GM12878 (cell line): Measurements from ENCODE around the gene NSD2. TPM values are rescaled to one million over a fixed set of nuclear protein-coding genes. Genes with fewer than 3 reads are reported as not detected.

Source experiments
- ATAC-seq: fragments of 200-7000 bp; cut with Tn5 transposase; 3 replicates; pipeline ENCODE4 v1.9.1; 2020; ENCODE audit warnings: mild to moderate bottlenecking, moderate library complexity
- BruUV-seq: library from RNA; stranded (reverse); fragments of 400-500 nt; replicated peaks from 2 replicates; lab custom pipeline; 2021; lab: Mats Ljungman, UMichigan
- CTCF ChIA-PET: fragments of 300-600 bp; sonication (Branson Sonifier 250); formaldehyde crosslinking; extraction: SDS; loops from one replicate; lab custom pipeline; 2021; ENCODE audit warnings: inconsistent platforms; lab: Yijun Ruan, JAX
- POLR2A ChIA-PET: fragments of 350-600 bp; formaldehyde crosslinking; extraction: SDS; loops from one replicate; lab custom pipeline; 2021; ENCODE audit warnings: inconsistent platforms; lab: Charles Lee
- RAD21 ChIA-PET: fragments of 300-600 bp; sonication (Branson Sonifier 250); formaldehyde crosslinking; loops from one replicate; lab custom pipeline; 2023; ENCODE audit warnings: antibody characterized with exemption; ENCODE audit not compliant: unreplicated experiment; lab: Charles Lee
- SMC1A ChIA-PET: fragments of 300-600 bp; sonication (Branson Sonifier 250); formaldehyde crosslinking; loops from one replicate; lab custom pipeline; 2023; ENCODE audit not compliant: unreplicated experiment, uncharacterized antibody; lab: Charles Lee
- DNase-seq: peaks from one replicate; pipeline ENCODE4 v3.0.0-alpha.2; 2011; ENCODE audit warnings: low read depth, low spot score
- FAIRE-seq: peaks from 3 replicates; lab custom pipeline; 2011; peaks lifted over from hg19 to GRCh38; lab: Jason Lieb, UNC
- H2AFZ ChIP-seq: 2 replicates; pipeline ENCODE4 v1.6.0; 2011; ENCODE audit warnings: low read depth, low read length, control low read depth; ENCODE audit not compliant: control insufficient read depth
- H3K27ac ChIP-seq: 2 replicates; pipeline ENCODE4 v1.5.1; 2011; ENCODE audit warnings: control low read depth; ENCODE audit not compliant: control insufficient read depth, insufficient read depth
- H3K27me3 ChIP-seq, 2 experiments: replicated peaks in 1 of 2; 2 replicates each; pipeline versions ENCODE4 v1.6.0 to v1.6.1; 2011; ENCODE audit warnings: low read length in 1 of 2; ENCODE audit not compliant: control insufficient read depth in 2 of 2, insufficient read depth in 2 of 2
- H3K36me3 ChIP-seq, 2 experiments: 2 replicates each; pipeline ENCODE4 v1.5.1; 2011; ENCODE audit warnings: low read length in 1 of 2; ENCODE audit not compliant: control insufficient read depth in 2 of 2, insufficient read depth in 2 of 2
- H3K4me1 ChIP-seq: 2 replicates; pipeline ENCODE4 v1.6.1; 2011; ENCODE audit warnings: mild to moderate bottlenecking, low read length, moderate library complexity, mixed read lengths; ENCODE audit not compliant: control insufficient read depth, insufficient read depth
- H3K4me2 ChIP-seq: 2 replicates; pipeline ENCODE4 v1.6.0; 2011; ENCODE audit warnings: control low read depth; ENCODE audit not compliant: control insufficient read depth, insufficient read depth
- H3K4me3 ChIP-seq: fragments of 200-600 bp; sonication (generic); 2 replicates; pipeline ENCODE4 v1.5.1; 2016
- H3K79me2 ChIP-seq: 2 replicates; pipeline ENCODE4 v1.6.0; 2011; ENCODE audit warnings: low read length; ENCODE audit not compliant: control insufficient read depth, insufficient read depth
- H3K9ac ChIP-seq: 2 replicates; pipeline ENCODE4 v1.8.0; 2011; ENCODE audit warnings: low read length, control low read depth, mixed read lengths; ENCODE audit not compliant: control insufficient read depth, insufficient read depth
- H3K9me3 ChIP-seq: replicated peaks from 3 replicates; pipeline ENCODE4 v1.5.1; 2011; ENCODE audit warnings: mild to moderate bottlenecking, low read length; ENCODE audit not compliant: control insufficient read depth, insufficient read depth
- H4K20me1 ChIP-seq: 2 replicates; pipeline ENCODE4 v1.6.0; 2011; ENCODE audit not compliant: control insufficient read depth, insufficient read depth
- CBFB ChIP-seq: IDR thresholded peaks from 2 replicates; pipeline ENCODE4 v1.6.1; 2016; ENCODE audit warnings: antibody characterized with exemption, low read depth
- CEBPB ChIP-seq, 2 experiments: fragments of 150-350 bp in 1 of 2; IDR thresholded peaks; 2 replicates each; pipeline ENCODE4 v1.6.1; 2012 to 2014; ENCODE audit warnings: low read depth in 2 of 2, low read length in 2 of 2, borderline replicate concordance in 1 of 2, inconsistent platforms in 1 of 2
- KDM1A ChIP-seq: fragments of 200-600 bp; sonication (generic); IDR thresholded peaks from 2 replicates; pipeline ENCODE4 v1.6.1; 2016; ENCODE audit warnings: borderline replicate concordance
- KLF5 ChIP-seq: fragments of 450-650 bp; IDR thresholded peaks from 2 replicates; pipeline ENCODE4 v1.6.1; 2014; ENCODE audit warnings: mild to moderate bottlenecking; ENCODE audit not compliant: partially characterized antibody
- LARP7 ChIP-seq: fragments of 450-650 bp; IDR thresholded peaks from 2 replicates; pipeline ENCODE4 v1.6.1; 2017; ENCODE audit warnings: mild to moderate bottlenecking
- NFYA ChIP-seq: IDR thresholded peaks from 2 replicates; pipeline ENCODE4 v1.6.1; 2011; ENCODE audit warnings: low read depth, mild to moderate bottlenecking, low read length, improper control_type of control experiment, borderline replicate concordance
- SMARCA5 ChIP-seq: fragments of 450-650 bp; IDR thresholded peaks from 2 replicates; pipeline ENCODE4 v1.6.1; 2017; ENCODE audit warnings: mild to moderate bottlenecking
- SMC3 ChIP-seq: IDR thresholded peaks from 2 replicates; pipeline ENCODE4 v1.6.1; 2011; ENCODE audit warnings: low read length, improper control_type of control experiment, borderline replicate concordance
- TARDBP ChIP-seq: IDR thresholded peaks from 2 replicates; pipeline ENCODE4 v1.6.1; 2016; ENCODE audit warnings: borderline replicate concordance
- ZSCAN29 ChIP-seq: fragments of 450-650 bp; IDR thresholded peaks from 2 replicates; pipeline ENCODE4 v1.6.1; 2017; ENCODE audit warnings: mild to moderate bottlenecking, moderate library complexity
- WGBS: methylation state at CpG from one replicate; pipeline ENCODE4 v1.1.6; 2016; ENCODE audit warnings: low lambda C conversion rate; ENCODE audit not compliant: insufficient replicate concordance, insufficient coverage; ENCODE audit errors: missing lambda C conversion rate; 5-methylcytosine and 5-hydroxymethylcytosine counted together
- in situ Hi-C: fragments of 300-500 bp; cut with MboI; formaldehyde crosslinking; loops from 9 replicates; pipeline ENCODE4 v1.14.3; 2018; ENCODE audit warnings: mixed read lengths
- intact Hi-C: fragments of 100-400 bp; cut with micrococcal nuclease; formaldehyde crosslinking; loops from one replicate; pipeline ENCODE4 v1.14.2; 2022; ENCODE audit not compliant: unreplicated experiment
- polyA plus RNA-seq, 11 experiments: library from polyadenylated mRNA; depleted of rRNA in 4 of 11; unstranded in 6 of 11; stranded (reverse) in 5 of 11; fragments of >200 nt; fragmentation: Nextera tagmentation in 4 of 11; fragmentation: Illumina TruSeq in 1 of 11; extraction: Ambion mirVana in 4 of 11; extraction: Trizol in 1 of 11; gene quantifications; 1 replicate in 1 of 11; 2 replicates in 10 of 11; pipeline versions ENCODE4 v1.2.1 to v1.2.3, GENCODE V29; 2011 to 2016; ENCODE audit warnings: inconsistent platforms in 2 of 11, missing spikeins in 2 of 11, low read depth in 1 of 11
- total RNA-seq, 4 experiments: library from RNA; depleted of rRNA in 3 of 4; stranded (reverse); fragments of >200 nt in 3 of 4; fragmentation: Illumina TruSeq in 1 of 4; extraction: Trizol in 1 of 4; gene quantifications; 2 replicates each; pipeline versions ENCODE4 v1.2.1 to v1.2.3, GENCODE V29; 2013 to 2021
- TF ChIP-seq, protein P1 (sequence below): IDR thresholded peaks from 2 replicates; pipeline ENCODE4 v1.6.1; 2011; ENCODE audit warnings: borderline replicate concordance, low read depth, mild to moderate bottlenecking, moderate library complexity, low read length; ENCODE audit not compliant: insufficient read depth, poor library complexity, severe bottlenecking
- TF ChIP-seq, protein P2 (sequence below): fragments of 450-650 bp; formaldehyde crosslinking; IDR thresholded peaks from 2 replicates; pipeline ENCODE4 v1.4.0; 2020; ENCODE audit warnings: mild to moderate bottlenecking, moderate library complexity

NSD2 gene
- total and polyA plus RNA-seq, 10 of the 15 experiments (the other 5 are each of a cell fraction or from before 2014, with no cell fraction given) = 8.6 to 139 (median 67.2) TPM

DNA sequence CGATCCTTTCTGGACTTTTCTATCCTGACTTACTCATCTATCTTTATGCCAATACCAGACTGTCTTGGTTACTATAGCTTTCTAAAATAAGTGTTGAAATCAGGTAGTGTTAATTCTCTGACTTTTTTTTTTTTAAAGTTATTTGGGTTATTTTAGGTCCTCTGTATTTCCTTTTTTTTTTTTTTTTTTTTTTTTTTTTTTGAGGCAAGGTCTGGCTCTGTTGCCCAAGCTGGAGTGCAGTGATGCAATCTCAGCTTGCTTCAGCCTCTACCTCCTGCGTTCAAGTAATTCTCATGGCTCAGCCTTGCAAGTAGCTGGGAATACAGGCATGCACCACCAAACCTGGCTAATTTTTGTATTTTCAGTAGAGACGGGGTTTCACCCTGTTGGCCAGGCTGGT lies 140.4 kb downstream of the NSD2 start:
- intact Hi-C loops = no loop called here
- H3K4me3 ChIP-seq = no peak overlapping the region
- FAIRE-seq (no peak), DNase-seq (no peak), ATAC-seq (no peak)
- H3K9me3 ChIP-seq = no peaks in the 10 kb centered on the region
- ChIA-PET POLR2A (interaction anchor here (0.6 kb wide), 1 partner anchor 11 kb away, joined by 3 read pairs; no protein-coding TSS in a partner anchor), CTCF (no interaction called here), RAD21 (no interaction called here), SMC1A (interaction anchor here (0.6 kb wide), 2 partner anchors 212 to 227 kb away, joined by 3 to 5 read pairs; no protein-coding TSS in a partner anchor)
- H3K4me1 ChIP-seq = peaks cover 5% of the 10 kb centered on the region
- no peaks in the 10 kb centered on the region for H3K27me3 ChIP-seq
- WGBS = 32% methylated on average over 3 of the region's 3 CpGs
- H2AFZ ChIP-seq = no peak overlapping the region
- H3K79me2 ChIP-seq = peaks cover 22% of the 10 kb centered on the region
- no peaks in the 10 kb centered on the region for H4K20me1 ChIP-seq
- TF ChIP-seq SMC3 = no peak
- TF ChIP-seq CBFB = no peak
- no peak for TF ChIP-seq TARDBP
- no peak for TF ChIP-seq ZSCAN29
- no peak for TF ChIP-seq CEBPB (IDR thresholded peaks at IDR 0.05; ENCODE audit: borderline replicate concordance in 1 of 2, low read depth in 2 of 2, low read length in 2 of 2)
- TF ChIP-seq SMARCA5 = no peak
- TF ChIP-seq LARP7 = no peak
- TF ChIP-seq KDM1A = no peak
- TF ChIP-seq KLF5 = no peak
- TF ChIP-seq, protein P1, sequence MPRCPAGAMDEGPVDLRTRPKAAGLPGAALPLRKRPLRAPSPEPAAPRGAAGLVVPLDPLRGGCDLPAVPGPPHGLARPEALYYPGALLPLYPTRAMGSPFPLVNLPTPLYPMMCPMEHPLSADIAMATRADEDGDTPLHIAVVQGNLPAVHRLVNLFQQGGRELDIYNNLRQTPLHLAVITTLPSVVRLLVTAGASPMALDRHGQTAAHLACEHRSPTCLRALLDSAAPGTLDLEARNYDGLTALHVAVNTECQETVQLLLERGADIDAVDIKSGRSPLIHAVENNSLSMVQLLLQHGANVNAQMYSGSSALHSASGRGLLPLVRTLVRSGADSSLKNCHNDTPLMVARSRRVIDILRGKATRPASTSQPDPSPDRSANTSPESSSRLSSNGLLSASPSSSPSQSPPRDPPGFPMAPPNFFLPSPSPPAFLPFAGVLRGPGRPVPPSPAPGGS = no peak
- TF ChIP-seq, protein P2, sequence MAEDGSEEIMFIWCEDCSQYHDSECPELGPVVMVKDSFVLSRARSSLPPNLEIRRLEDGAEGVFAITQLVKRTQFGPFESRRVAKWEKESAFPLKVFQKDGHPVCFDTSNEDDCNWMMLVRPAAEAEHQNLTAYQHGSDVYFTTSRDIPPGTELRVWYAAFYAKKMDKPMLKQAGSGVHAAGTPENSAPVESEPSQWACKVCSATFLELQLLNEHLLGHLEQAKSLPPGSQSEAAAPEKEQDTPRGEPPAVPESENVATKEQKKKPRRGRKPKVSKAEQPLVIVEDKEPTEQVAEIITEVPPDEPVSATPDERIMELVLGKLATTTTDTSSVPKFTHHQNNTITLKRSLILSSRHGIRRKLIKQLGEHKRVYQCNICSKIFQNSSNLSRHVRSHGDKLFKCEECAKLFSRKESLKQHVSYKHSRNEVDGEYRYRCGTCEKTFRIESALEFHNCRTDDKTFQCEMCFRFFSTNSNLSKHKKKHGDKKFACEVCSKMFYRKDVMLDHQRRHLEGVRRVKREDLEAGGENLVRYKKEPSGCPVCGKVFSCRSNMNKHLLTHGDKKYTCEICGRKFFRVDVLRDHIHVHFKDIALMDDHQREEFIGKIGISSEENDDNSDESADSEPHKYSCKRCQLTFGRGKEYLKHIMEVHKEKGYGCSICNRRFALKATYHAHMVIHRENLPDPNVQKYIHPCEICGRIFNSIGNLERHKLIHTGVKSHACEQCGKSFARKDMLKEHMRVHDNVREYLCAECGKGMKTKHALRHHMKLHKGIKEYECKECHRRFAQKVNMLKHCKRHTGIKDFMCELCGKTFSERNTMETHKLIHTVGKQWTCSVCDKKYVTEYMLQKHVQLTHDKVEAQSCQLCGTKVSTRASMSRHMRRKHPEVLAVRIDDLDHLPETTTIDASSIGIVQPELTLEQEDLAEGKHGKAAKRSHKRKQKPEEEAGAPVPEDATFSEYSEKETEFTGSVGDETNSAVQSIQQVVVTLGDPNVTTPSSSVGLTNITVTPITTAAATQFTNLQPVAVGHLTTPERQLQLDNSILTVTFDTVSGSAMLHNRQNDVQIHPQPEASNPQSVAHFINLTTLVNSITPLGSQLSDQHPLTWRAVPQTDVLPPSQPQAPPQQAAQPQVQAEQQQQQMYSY (CRISPR knock-in tag) = no peak
- TF ChIP-seq NFYA = no peak
- H3K36me3 ChIP-seq = no peaks in the 10 kb centered on the region; a peak in 1 of 4 replicates
- in situ Hi-C loops = no loop called here
- no peak overlapping the region for H3K4me2 ChIP-seq
- no peak overlapping the region for H3K27ac ChIP-seq
- no TSS peak for BruUV-seq
- H3K9ac ChIP-seq = no peak overlapping the region
